HG02623 (cell line): ENCODE data around the gene IFITM2.
"Not testable (repeated sequence)": the region's sequence is repeated elsewhere in the genome, so short reads cannot be mapped to it uniquely, and the experiment has no call there.

Source experiments
- ATAC-seq: cut with Tn5 transposase; IDR thresholded peaks from one replicate; pipeline ENCODE4 v1.9.1; 2021; ENCODE audit warnings: moderate library complexity; ENCODE audit not compliant: unreplicated experiment

IFITM2 gene

DNA sequence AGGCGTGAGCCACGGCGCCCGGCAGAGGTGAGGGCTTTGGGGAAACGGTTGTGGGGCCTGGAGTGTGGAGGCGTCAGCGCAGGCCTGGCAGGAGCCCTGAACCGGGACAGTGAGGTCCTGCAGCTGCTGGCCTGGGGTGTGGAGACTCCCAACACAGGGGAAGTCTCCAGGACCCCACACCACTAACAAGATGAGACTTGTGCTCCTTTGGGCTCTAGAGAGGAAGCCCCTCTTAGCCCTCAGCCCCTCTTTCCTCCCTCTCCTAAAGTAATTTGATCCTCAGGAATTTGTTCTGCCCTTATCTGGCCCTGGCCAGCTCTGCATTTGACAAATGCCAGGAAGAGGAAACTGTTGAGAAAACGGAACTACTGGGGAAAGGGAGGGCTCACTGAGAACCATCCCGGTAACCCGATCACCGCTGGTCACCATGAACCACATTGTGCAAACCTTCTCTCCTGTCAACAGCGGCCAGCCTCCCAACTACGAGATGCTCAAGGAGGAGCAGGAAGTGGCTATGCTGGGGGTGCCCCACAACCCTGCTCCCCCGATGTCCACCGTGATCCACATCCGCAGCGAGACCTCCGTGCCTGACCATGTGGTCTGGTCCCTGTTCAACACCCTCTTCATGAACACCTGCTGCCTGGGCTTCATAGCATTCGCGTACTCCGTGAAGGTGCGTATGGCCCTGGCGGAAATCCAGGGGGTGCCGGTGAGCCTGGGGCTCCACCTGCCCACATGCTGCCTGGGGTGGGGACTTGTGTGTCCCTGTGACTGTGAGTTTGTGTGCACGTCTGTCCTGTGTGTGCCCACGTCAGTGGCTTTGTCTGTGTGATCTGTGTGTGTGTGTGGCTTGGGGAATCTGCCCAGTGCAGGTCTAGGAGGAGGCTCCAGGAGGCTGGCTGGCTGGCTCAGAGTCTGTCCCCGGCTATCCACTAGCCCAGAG lies at the start of gene IFITM2:
IFITM2 (plus strand) TSS at position 51 of the 943 bp plus-strand sequence; CDS start at position 428, 377 bp downstream.
- ATAC-seq = not testable (repeated sequence)

GRCh38 chr11:259413-259812 lies 48.2 kb upstream of the IFITM2 start:
- no peak for ATAC-seq

- no peak for ATAC-seq
These were observed 46.0 kb upstream of the IFITM2 start for GRCh38 chr11:261624-262023.

- no peak for ATAC-seq
These were observed 40.8 kb upstream of the IFITM2 start for GRCh38 chr11:266676-267439.

GRCh38 chr11:267491-267994 lies 40.1 kb upstream of the IFITM2 start:
- no peak for ATAC-seq

GRCh38 chr11:268716-269145 lies 38.9 kb upstream of the IFITM2 start:
- ATAC-seq = peak; percentile 41

GRCh38 chr11:269146-269890 lies 38.3 kb upstream of the IFITM2 start:
- peak; percentile 62 for ATAC-seq

- no peak for ATAC-seq
These were observed 36.9 kb upstream of the IFITM2 start for GRCh38 chr11:270451-271318.

GRCh38 chr11:271319-271715 lies 36.3 kb upstream of the IFITM2 start:
- no peak for ATAC-seq

DNA sequence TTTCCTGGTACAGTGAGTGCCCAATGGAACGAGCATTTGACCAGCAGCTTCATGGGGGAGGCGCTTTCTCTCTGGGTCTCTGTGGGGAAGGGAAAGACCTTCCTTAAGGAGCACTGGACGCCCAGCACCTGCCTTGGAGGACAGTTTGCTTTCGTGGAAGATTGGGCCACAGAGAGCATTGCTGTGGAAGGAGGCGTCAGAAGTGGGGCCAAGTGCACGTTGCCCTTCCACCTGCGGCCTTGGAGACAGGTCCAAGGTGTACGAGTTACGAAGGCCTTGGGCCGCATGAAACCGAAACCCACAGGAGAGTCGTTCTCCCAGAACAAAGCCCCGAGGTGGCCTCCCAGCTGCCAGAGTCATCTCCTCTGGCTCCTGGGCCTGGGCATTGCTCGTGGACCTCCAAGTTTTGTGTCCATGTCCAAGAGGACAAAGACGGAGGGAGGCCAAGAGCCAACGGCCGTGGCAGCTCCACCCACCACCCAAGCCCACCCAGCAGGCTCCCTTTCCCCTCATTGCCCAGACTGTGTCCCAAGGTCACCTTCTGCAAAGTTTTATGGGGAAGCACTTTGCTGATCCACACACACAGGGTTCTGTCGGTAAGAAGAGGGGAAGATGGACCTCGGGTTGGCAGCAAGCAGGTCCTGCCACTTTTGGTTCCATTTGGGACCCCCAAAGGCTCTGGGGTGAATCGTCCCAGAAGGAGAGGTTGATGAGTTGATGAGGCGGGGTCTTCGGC lies 35.3 kb upstream of the IFITM2 start:
- no peak for ATAC-seq

DNA sequence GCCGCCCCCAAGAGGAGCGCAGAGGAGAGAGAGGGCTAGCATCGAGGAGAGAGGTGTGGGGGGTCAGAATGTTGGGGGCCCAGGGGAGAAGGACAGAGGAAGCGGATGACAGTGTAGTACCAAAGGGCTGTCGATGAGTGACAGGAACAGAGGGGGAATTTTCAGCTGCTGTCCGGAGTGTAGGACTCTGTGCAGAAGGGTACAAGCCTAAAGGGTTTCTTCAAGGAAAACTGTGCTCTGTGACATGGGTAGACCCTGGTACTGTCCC lies 34.8 kb upstream of the IFITM2 start:
- no peak for ATAC-seq

GRCh38 chr11:276219-276618 lies 31.4 kb upstream of the IFITM2 start:
- ATAC-seq = no peak

DNA sequence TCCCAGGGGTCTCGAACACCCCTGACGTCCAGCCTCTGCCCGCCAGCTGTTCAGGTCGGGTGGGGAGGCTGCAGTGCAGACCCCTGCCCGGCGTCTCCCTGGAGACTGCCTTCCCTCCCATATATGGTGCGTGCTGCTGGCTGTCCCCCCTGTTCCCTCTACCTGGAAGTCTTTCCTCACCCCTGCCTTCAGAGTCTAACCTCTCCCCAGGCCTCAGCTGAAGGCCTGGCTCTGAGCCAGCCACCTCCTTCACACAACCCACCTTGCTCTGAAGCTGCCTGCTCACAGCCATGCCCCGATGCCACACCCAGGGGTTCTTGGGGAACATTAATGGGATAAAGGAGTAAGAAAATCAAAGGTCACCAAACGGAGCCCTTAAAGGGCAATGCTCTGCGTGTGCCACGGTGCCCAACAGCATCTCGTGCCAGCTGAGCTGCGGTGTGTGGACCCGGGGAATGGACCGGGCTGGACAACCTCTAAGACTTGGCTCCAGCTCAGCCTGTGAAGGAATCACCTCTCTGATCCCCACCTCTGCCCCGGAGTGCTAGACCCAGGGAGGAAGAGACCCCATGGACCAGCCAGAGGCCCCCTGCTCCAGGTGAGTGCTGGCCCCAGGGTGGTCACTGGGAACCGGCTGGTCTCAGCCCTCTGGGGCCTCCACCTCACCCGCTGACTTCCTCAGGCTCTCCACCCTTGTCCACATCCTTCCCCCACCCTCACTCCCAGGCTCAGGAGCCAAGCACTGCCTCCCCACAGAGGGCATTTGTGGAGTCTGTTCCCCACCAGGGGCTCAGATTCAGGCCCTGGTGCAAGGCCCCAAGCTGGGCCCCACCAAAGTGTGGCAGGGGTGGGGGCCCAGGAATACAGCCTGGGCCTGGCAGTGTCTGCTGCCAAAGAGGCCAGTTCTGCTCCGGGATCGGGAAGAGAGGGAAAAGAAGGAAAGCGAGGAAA lies 29.3 kb upstream of the IFITM2 start, which contains the start of gene NLRP6:
NLRP6 (plus strand) TSS at position 407 of the 951 bp plus-strand sequence; CDS start at position 570, 163 bp downstream.
- ATAC-seq = no peak

DNA sequence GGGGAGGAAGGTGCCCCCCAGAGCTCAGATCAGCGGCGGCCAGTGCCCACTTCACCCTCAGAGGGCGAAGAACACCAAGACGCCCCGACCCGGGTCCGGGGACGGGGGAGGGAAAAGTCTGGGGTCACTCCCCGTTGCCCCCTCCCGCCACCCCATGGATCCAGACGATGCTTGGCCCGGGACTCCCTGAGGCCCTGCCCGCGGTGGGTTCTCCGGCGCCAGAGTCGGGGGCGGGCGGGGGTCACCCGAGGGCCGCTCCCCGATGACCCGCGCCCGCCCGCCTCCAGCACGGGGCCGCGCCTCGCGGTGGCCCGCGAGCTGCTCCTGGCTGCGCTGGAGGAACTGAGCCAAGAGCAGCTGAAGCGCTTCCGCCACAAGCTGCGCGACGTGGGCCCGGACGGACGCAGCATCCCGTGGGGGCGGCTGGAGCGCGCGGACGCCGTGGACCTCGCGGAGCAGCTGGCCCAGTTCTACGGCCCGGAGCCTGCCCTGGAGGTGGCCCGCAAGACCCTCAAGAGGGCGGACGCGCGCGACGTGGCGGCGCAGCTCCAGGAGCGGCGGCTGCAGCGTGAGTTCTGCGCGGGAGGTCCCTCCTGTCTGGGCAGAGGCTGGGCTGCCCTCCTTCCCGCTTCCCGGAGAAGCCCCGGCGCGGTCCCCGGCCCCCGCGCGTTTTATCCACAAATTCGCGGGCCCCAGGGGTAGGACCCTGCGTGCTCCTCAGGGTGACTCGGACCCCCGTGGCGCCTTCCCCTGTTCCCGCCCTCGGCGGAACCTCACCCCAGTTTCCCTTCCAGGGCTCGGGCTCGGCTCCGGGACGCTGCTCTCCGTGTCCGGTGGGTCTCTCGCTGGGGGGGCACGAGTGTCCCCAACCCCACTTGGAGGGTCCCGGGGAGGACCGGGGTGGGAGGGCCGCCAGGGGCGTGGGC lies 28.3 kb upstream of the IFITM2 start:
- no peak for ATAC-seq

GRCh38 chr11:279966-280705 lies 27.5 kb upstream of the IFITM2 start:
- ATAC-seq = no peak

GRCh38 chr11:280706-281485 lies 26.7 kb upstream of the IFITM2 start:
- no peak for ATAC-seq
